Stimulated activated CD4-positive, alpha-beta T cell treated with anti-CD3 and anti-CD28 coated beads, Interleukin-12 subunit alpha, Interleukin-12 subunit beta, amount 100 ng/mL, for 4 hours (primary cell): ENCODE data around the gene CPO.

Experiments
- DNase-seq: peaks from one replicate; pipeline ENCODE4 v3.0.0-alpha.2; 2020

CPO gene

GRCh38 chr2:206978746-206979145, 39.4 kb downstream of the CPO start:
- DNase-seq = no peak

GRCh38 chr2:206979365-206979764, 40.0 kb downstream of the CPO start:
- DNase-seq = no peak

GRCh38 chr2:206979922-206980321, 40.6 kb downstream of the CPO start:
- DNase-seq = no peak

GRCh38 chr2:206980413-206980812, 41.1 kb downstream of the CPO start:
- DNase-seq = no peak

GRCh38 chr2:206981086-206981674, 41.9 kb downstream of the CPO start:
- no peak for DNase-seq

GRCh38 chr2:206981739-206982340, 42.5 kb downstream of the CPO start:
- DNase-seq = peak; percentile 48

GRCh38 chr2:206982360-206982955, 43.1 kb downstream of the CPO start:
- DNase-seq = no peak

- DNase-seq = no peak
Measured at GRCh38 chr2:206983161-206983859, 44.0 kb downstream of the CPO start.

- DNase-seq = no peak
Measured at GRCh38 chr2:206984206-206984605, 44.9 kb downstream of the CPO start.

GRCh38 chr2:206986943-206987342, 47.6 kb downstream of the CPO start:
- DNase-seq = no peak

GRCh38 chr2:206987810-206988209, 48.5 kb downstream of the CPO start:
- no peak for DNase-seq

- DNase-seq = no peak
Measured at GRCh38 chr2:206988884-206989283, 49.6 kb downstream of the CPO start.

- peak; percentile 8 for DNase-seq
Measured at GRCh38 chr2:206989311-206989710, 50.0 kb downstream of the CPO start.

- DNase-seq = no peak
Measured at GRCh38 chr2:206990360-206990759, 51.0 kb downstream of the CPO start.

GRCh38 chr2:206991070-206991469, 51.8 kb downstream of the CPO start:
- DNase-seq = no peak

GRCh38 chr2:206993396-206993911, 54.1 kb downstream of the CPO start:
- DNase-seq = no peak

- no peak for DNase-seq
Measured at GRCh38 chr2:206993964-206994363, 54.6 kb downstream of the CPO start.

GRCh38 chr2:206996556-206997065, 57.3 kb downstream of the CPO start:
- no peak for DNase-seq

- no peak for DNase-seq
Measured at GRCh38 chr2:207008105-207008990, 69.0 kb downstream of the CPO start.

GRCh38 chr2:207012461-207012860, 73.1 kb downstream of the CPO start:
- no peak for DNase-seq

- DNase-seq = no peak
Measured at GRCh38 chr2:207014424-207014823, 75.1 kb downstream of the CPO start.

GRCh38 chr2:207015901-207016300, 76.6 kb downstream of the CPO start:
- DNase-seq = no peak
